ENCODE data around the gene TMEM109. TPM values are rescaled to one million over a fixed set of nuclear protein-coding genes. Genes with fewer than 3 reads are reported as not detected.

Gene TMEM109
- total RNA-seq, 1 experiment from 2014 or later, result 26.8 TPM

GRCh38 chr11:60929764-60930163, 15.8 kb downstream of the TMEM109 start (continued):
- TF ChIP-seq E2F5 (CRISPR knock-in tag; IDR thresholded peaks at IDR 0.05) (no peak), E2F1 (CRISPR knock-in tag; IDR thresholded peaks at IDR 0.05) (no peak), ZNF416 (CRISPR knock-in tag; IDR thresholded peaks at IDR 0.05) (no peak), FOXP1 (CRISPR knock-in tag; IDR thresholded peaks at IDR 0.05; ENCODE audit: borderline replicate concordance) (no peak), ATF1 (CRISPR knock-in tag; IDR thresholded peaks at IDR 0.05) (no peak), PRDM15 (CRISPR knock-in tag; IDR thresholded peaks at IDR 0.05) (no peak), ZNF425 (CRISPR knock-in tag; conservative IDR thresholded peaks at IDR 0.05) (no peak)

GRCh38 chr11:60930394-60930793, 16.4 kb downstream of the TMEM109 start:
- peaks cover 17% of the 10 kb centered on the region for H3K36me3 Mint-ChIP-seq
- no peaks in the 10 kb centered on the region for H3K27me3 Mint-ChIP-seq (ENCODE audit: low read depth)
- ChIA-PET CTCF (no interaction called here), POLR2A (no interaction called here)
- H3K9me3 Mint-ChIP-seq, result no peaks in the 10 kb centered on the region
- H3K4me3 Mint-ChIP-seq, result no peak overlapping the region
- no peak overlapping the region for H3K27ac Mint-ChIP-seq
- DNase-seq (ENCODE audit: low spot score) (no peak), ATAC-seq (no peak)
- H3K4me1 Mint-ChIP-seq, result peaks cover 10% of the 10 kb centered on the region
- TF ChIP-seq ZNF423 (CRISPR knock-in tag; IDR thresholded peaks at IDR 0.05) (no peak), ATF6 (CRISPR knock-in tag; IDR thresholded peaks at IDR 0.05) (no peak), ZBTB21 (CRISPR knock-in tag; IDR thresholded peaks at IDR 0.05; ENCODE audit: borderline replicate concordance) (no peak), PRRX2 (CRISPR knock-in tag; IDR thresholded peaks at IDR 0.05) (no peak), ZNF317 (CRISPR knock-in tag; IDR thresholded peaks at IDR 0.05; ENCODE audit: borderline replicate concordance, low read depth) (no peak), MLX (CRISPR knock-in tag; IDR thresholded peaks at IDR 0.05) (no peak), HMGA2 (CRISPR knock-in tag; IDR thresholded peaks at IDR 0.05) (no peak), ZNF263 (CRISPR knock-in tag; IDR thresholded peaks at IDR 0.05; ENCODE audit: low read depth) (no peak), ATF3 (CRISPR knock-in tag; conservative IDR thresholded peaks at IDR 0.05) (no peak), SP1 (CRISPR knock-in tag; conservative IDR thresholded peaks at IDR 0.05) (no peak), EMX1 (CRISPR knock-in tag; IDR thresholded peaks at IDR 0.05) (no peak), AFF4 (CRISPR knock-in tag; IDR thresholded peaks at IDR 0.05; ENCODE audit: borderline replicate concordance) (no peak), ERG (CRISPR knock-in tag; IDR thresholded peaks at IDR 0.05) (no peak), ZNF138 (CRISPR knock-in tag; conservative IDR thresholded peaks at IDR 0.05) (no peak)
